ENCODE measurements around the gene TMEM50B. TPM values are rescaled to one million over a fixed set of nuclear protein-coding genes. Genes with fewer than 3 reads are reported as not detected.

TMEM50B gene
- total RNA-seq, 1 donor from 2014 or later: 31.0 TPM

GRCh38 chr21:33433425-33434114, 46.2 kb downstream of the TMEM50B start:
- H3K27ac Mint-ChIP-seq (ENCODE audit: unreplicated experiment): peak overlapping the region; percentile 93
- no peak for DNase-seq (ENCODE audit: low spot score)
- H3K36me3 Mint-ChIP-seq (ENCODE audit: low read depth): peaks cover 37% of the 10 kb centered on the region

GRCh38 chr21:33433001-33433400, 46.8 kb downstream of the TMEM50B start:
- H3K27ac Mint-ChIP-seq (ENCODE audit: unreplicated experiment): peak overlapping the region; percentile 93
- no peaks in the 10 kb centered on the region for H3K27me3 Mint-ChIP-seq (ENCODE audit: low read depth)
- H3K4me1 Mint-ChIP-seq (ENCODE audit: low read depth): peaks cover 41% of the 10 kb centered on the region
- DNase-seq (ENCODE audit: low spot score): no peak
- no peak overlapping the region for H3K4me3 Mint-ChIP-seq (ENCODE audit: unreplicated experiment)
- no peak for TF ChIP-seq CTCF (IDR thresholded peaks at IDR 0.05)
- H3K9me3 Mint-ChIP-seq (ENCODE audit: low read depth): peaks cover 4% of the 10 kb centered on the region
- peaks cover 38% of the 10 kb centered on the region for H3K36me3 Mint-ChIP-seq (ENCODE audit: low read depth)

More at GRCh38 chr21:33433425-33434114, 46.2 kb downstream of the TMEM50B start:
- Mint-ChIP-seq H3K4me1 (ENCODE audit: low read depth) (peaks cover 39% of the 10 kb centered on the region), H3K27me3 (ENCODE audit: low read depth) (no peaks in the 10 kb centered on the region), H3K9me3 (ENCODE audit: low read depth) (peaks cover 2% of the 10 kb centered on the region), H3K4me3 (ENCODE audit: unreplicated experiment) (no peak overlapping the region)
- no peak for TF ChIP-seq CTCF (IDR thresholded peaks at IDR 0.05)

GRCh38 chr21:33432496-33432895, 47.3 kb downstream of the TMEM50B start:
- no peak for TF ChIP-seq CTCF (IDR thresholded peaks at IDR 0.05)
- DNase-seq (ENCODE audit: low spot score): no peak
- Mint-ChIP-seq H3K27me3 (ENCODE audit: low read depth) (no peaks in the 10 kb centered on the region), H3K9me3 (ENCODE audit: low read depth) (peaks cover 4% of the 10 kb centered on the region), H3K4me1 (ENCODE audit: low read depth) (peaks cover 41% of the 10 kb centered on the region), H3K36me3 (ENCODE audit: low read depth) (peaks cover 42% of the 10 kb centered on the region), H3K27ac (ENCODE audit: unreplicated experiment) (no peak overlapping the region), H3K4me3 (ENCODE audit: unreplicated experiment) (no peak overlapping the region)

- Mint-ChIP-seq H3K4me3 (ENCODE audit: unreplicated experiment) (no peak overlapping the region), H3K27ac (ENCODE audit: unreplicated experiment) (no peak overlapping the region), H3K4me1 (ENCODE audit: low read depth) (peaks cover 41% of the 10 kb centered on the region), H3K27me3 (ENCODE audit: low read depth) (no peaks in the 10 kb centered on the region), H3K9me3 (ENCODE audit: low read depth) (peaks cover 4% of the 10 kb centered on the region), H3K36me3 (ENCODE audit: low read depth) (peaks cover 41% of the 10 kb centered on the region)
- TF ChIP-seq CTCF (IDR thresholded peaks at IDR 0.05): no peak
- no peak for DNase-seq (ENCODE audit: low spot score)
Measured at GRCh38 chr21:33430858-33431257, 48.9 kb downstream of the TMEM50B start.

- Mint-ChIP-seq H3K9me3 (ENCODE audit: low read depth) (peaks cover 4% of the 10 kb centered on the region), H3K4me1 (ENCODE audit: low read depth) (peaks cover 23% of the 10 kb centered on the region), H3K36me3 (ENCODE audit: low read depth) (peaks cover 43% of the 10 kb centered on the region), H3K4me3 (ENCODE audit: unreplicated experiment) (no peak overlapping the region), H3K27me3 (ENCODE audit: low read depth) (no peaks in the 10 kb centered on the region), H3K27ac (ENCODE audit: unreplicated experiment) (no peak overlapping the region)
- DNase-seq (ENCODE audit: low spot score): no peak
- no peak for TF ChIP-seq CTCF (IDR thresholded peaks at IDR 0.05)
Measured at GRCh38 chr21:33428669-33429068, 51.1 kb downstream of the TMEM50B start.
